ENCODE measurements around the gene ENPP1.

Gene ENPP1

GRCh38 chr6:131791476-131791875, 16.3 kb upstream of the ENPP1 start:
- no peak overlapping the region for H3K4me3 ChIP-seq (ENCODE audit: low read depth, low read length)
- TF ChIP-seq, protein P1, sequence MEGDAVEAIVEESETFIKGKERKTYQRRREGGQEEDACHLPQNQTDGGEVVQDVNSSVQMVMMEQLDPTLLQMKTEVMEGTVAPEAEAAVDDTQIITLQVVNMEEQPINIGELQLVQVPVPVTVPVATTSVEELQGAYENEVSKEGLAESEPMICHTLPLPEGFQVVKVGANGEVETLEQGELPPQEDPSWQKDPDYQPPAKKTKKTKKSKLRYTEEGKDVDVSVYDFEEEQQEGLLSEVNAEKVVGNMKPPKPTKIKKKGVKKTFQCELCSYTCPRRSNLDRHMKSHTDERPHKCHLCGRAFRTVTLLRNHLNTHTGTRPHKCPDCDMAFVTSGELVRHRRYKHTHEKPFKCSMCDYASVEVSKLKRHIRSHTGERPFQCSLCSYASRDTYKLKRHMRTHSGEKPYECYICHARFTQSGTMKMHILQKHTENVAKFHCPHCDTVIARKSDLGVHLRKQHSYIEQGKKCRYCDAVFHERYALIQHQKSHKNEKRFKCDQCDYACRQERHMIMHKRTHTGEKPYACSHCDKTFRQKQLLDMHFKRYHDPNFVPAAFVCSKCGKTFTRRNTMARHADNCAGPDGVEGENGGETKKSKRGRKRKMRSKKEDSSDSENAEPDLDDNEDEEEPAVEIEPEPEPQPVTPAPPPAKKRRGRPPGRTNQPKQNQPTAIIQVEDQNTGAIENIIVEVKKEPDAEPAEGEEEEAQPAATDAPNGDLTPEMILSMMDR (IDR thresholded peaks at IDR 0.05; ENCODE audit: low read depth, low read length, missing control alignments), result no peak
- DNase-seq (ENCODE audit: low read depth), result no peak

GRCh38 chr6:131792091-131792496, 15.7 kb upstream of the ENPP1 start:
- TF ChIP-seq, protein P1 (IDR thresholded peaks at IDR 0.05; ENCODE audit: low read depth, low read length, missing control alignments), result no peak
- no peak overlapping the region for H3K4me3 ChIP-seq (ENCODE audit: low read depth, low read length)
- DNase-seq (ENCODE audit: low read depth), result no peak

- DNase-seq (ENCODE audit: low read depth), result no peak
- TF ChIP-seq, protein P1 (IDR thresholded peaks at IDR 0.05; ENCODE audit: low read depth, low read length, missing control alignments), result no peak
- H3K4me3 ChIP-seq (ENCODE audit: low read depth, low read length), result no peak overlapping the region
Measured at GRCh38 chr6:131795366-131795765, 12.5 kb upstream of the ENPP1 start.

- TF ChIP-seq, protein P1 (IDR thresholded peaks at IDR 0.05; ENCODE audit: low read depth, low read length, missing control alignments), result no peak
- H3K4me3 ChIP-seq (ENCODE audit: low read depth, low read length), result no peak overlapping the region
- DNase-seq (ENCODE audit: low read depth), result no peak
Measured at GRCh38 chr6:131802347-131802746, 5.5 kb upstream of the ENPP1 start.

- H3K4me3 ChIP-seq (ENCODE audit: low read depth, low read length), result no peak overlapping the region
- TF ChIP-seq, protein P1 (IDR thresholded peaks at IDR 0.05; ENCODE audit: low read depth, low read length, missing control alignments), result no peak
- DNase-seq (ENCODE audit: low read depth), result no peak
Measured at GRCh38 chr6:131803007-131803769, 4.6 kb upstream of the ENPP1 start.

DNA sequence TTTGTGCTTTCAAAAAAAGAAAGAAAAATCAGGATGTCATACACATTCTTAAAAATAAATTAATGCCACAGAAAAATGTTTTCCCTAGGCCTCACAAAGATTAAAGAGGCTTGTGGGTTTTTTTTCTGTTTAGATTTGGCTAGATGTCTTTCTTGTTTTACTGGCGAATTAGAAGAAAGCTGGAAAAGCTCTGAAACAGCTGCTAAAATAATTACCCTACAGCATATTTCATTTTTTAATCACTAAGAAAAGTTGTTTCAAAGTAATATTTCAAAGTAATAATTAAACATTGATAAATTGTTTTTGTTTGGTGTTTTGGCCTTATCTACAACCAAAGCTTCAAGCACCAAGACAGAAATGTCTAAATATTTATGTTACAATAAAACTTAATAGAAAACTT, 3.7 kb upstream of the ENPP1 start:
- TF ChIP-seq, protein P1 (IDR thresholded peaks at IDR 0.05; ENCODE audit: low read depth, low read length, missing control alignments), result no peak
- no peak for DNase-seq (ENCODE audit: low read depth)
- H3K4me3 ChIP-seq (ENCODE audit: low read depth, low read length), result no peak overlapping the region

- TF ChIP-seq, protein P1 (IDR thresholded peaks at IDR 0.05; ENCODE audit: low read depth, low read length, missing control alignments), result no peak
- peak overlapping the region; percentile 14 for H3K4me3 ChIP-seq (ENCODE audit: low read depth, low read length)
- no peak for DNase-seq (ENCODE audit: low read depth)
Measured at GRCh38 chr6:131807321-131807643, 538 bp upstream of the ENPP1 start.
